PC-9 (cell line): ENCODE measurements around the gene CHST3. TPM values are rescaled to one million over a fixed set of nuclear protein-coding genes. Genes with fewer than 3 reads are reported as not detected.

ENCODE experiments used
- BruUV-seq: library from RNA; stranded (reverse); fragments of 400-500 nt; replicated peaks from 2 replicates; lab custom pipeline; 2021; lab: Mats Ljungman, UMichigan
- CTCF ChIA-PET: fragments of 300-600 bp; sonication (Branson Sonifier 250); formaldehyde crosslinking; loops from one replicate; lab custom pipeline; 2022; ENCODE audit warnings: antibody characterized with exemption; lab: Charles Lee
- POLR2A ChIA-PET: fragments of 300-600 bp; sonication (Branson Sonifier 250); formaldehyde crosslinking; loops from one replicate; lab custom pipeline; 2022; ENCODE audit warnings: antibody characterized with exemption; ENCODE audit not compliant: unreplicated experiment; lab: Charles Lee
- DNase-seq, 2 experiments: peaks; one replicate each; pipeline versions ENCODE4 v3.0.0 to v3.0.0-alpha.2; 2015 to 2022; ENCODE audit warnings: mixed read lengths in 1 of 2
- H2AFZ ChIP-seq: fragments of 200-600 bp; sonication (generic); 2 replicates; pipeline ENCODE4 v1.8.1; 2017; ENCODE audit warnings: antibody characterized with exemption
- H3F3A ChIP-seq: fragments of 200-600 bp; sonication (generic); 2 replicates; pipeline ENCODE4 v1.8.1; 2017; ENCODE audit warnings: antibody characterized with exemption, mild to moderate bottlenecking, low read depth; ENCODE audit not compliant: insufficient read depth
- H3K27ac ChIP-seq: fragments of 200-600 bp; sonication (generic); 2 replicates; pipeline ENCODE4 v1.6.1; 2016; ENCODE audit warnings: mixed run types
- H3K27me3 ChIP-seq: fragments of 200-600 bp; sonication (generic); 2 replicates; pipeline ENCODE4 v1.6.1; 2016; ENCODE audit warnings: low read depth, mixed run types; ENCODE audit not compliant: insufficient read depth
- H3K36me3 ChIP-seq: fragments of 200-600 bp; sonication (generic); 2 replicates; pipeline ENCODE4 v1.6.1; 2016; ENCODE audit warnings: low read depth, mixed run types
- H3K4me1 ChIP-seq: fragments of 200-600 bp; sonication (generic); replicated peaks from 2 replicates; pipeline ENCODE4 v1.6.1; 2016; ENCODE audit warnings: mixed run types; ENCODE audit not compliant: insufficient read depth
- H3K4me2 ChIP-seq: fragments of 200-600 bp; sonication (generic); 2 replicates; pipeline ENCODE4 v1.6.1; 2017; ENCODE audit warnings: mixed run types
- H3K4me3 ChIP-seq: fragments of 200-600 bp; sonication (generic); 2 replicates; pipeline ENCODE4 v1.6.1; 2016; ENCODE audit warnings: mixed run types
- H3K79me2 ChIP-seq: fragments of 200-600 bp; sonication (generic); 2 replicates; pipeline ENCODE4 v1.6.1; 2017; ENCODE audit warnings: low read depth, mixed run types
- H3K9me2 ChIP-seq: fragments of 200-600 bp; sonication (generic); 2 replicates; pipeline ENCODE4 v1.8.1; 2017; ENCODE audit warnings: mild to moderate bottlenecking; ENCODE audit not compliant: insufficient read depth
- H3K9me3 ChIP-seq: fragments of 200-600 bp; sonication (generic); 2 replicates; pipeline ENCODE4 v1.8.1; 2016; ENCODE audit warnings: low read depth; ENCODE audit not compliant: insufficient read depth
- H4K20me1 ChIP-seq: fragments of 200-600 bp; sonication (generic); 2 replicates; pipeline ENCODE4 v1.8.1; 2017; ENCODE audit not compliant: insufficient read depth
- CTCF ChIP-seq: fragments of 200-600 bp; sonication (generic); conservative IDR thresholded peaks from 2 replicates; pipeline ENCODE4 v1.6.1; 2017; ENCODE audit warnings: mixed run types, antibody characterized with exemption, mild to moderate bottlenecking, moderate library complexity
- EZH2 ChIP-seq: fragments of 200-600 bp; sonication (generic); IDR thresholded peaks from 2 replicates; pipeline ENCODE4 v1.8.0; 2017; ENCODE audit warnings: antibody characterized with exemption, low read depth
- intact Hi-C: fragments of 100-400 bp; cut with micrococcal nuclease; formaldehyde crosslinking; loops from one replicate; pipeline ENCODE4 v1.10.0; 2022; ENCODE audit not compliant: unreplicated experiment
- total RNA-seq: library from RNA; stranded (reverse); gene quantifications from 2 replicates; pipeline ENCODE4 v1.2.3, GENCODE V29; 2021

Gene CHST3
- total RNA-seq, 1 experiment from 2014 or later, result 23.3 TPM

- Histone ChIP-seq H3K79me2 (peaks cover 39% of the 10 kb centered on the region), H3F3A (peaks cover 36% of the 10 kb centered on the region), H3K4me1 (peaks cover 47% of the 10 kb centered on the region), H3K27ac (no peak overlapping the region), H4K20me1 (no peaks in the 10 kb centered on the region), H3K27me3 (no peaks in the 10 kb centered on the region), H2AFZ (no peak overlapping the region), H3K36me3 (no peaks in the 10 kb centered on the region), H3K4me2 (no peak overlapping the region), H3K4me3 (no peak overlapping the region), H3K9me2 (no peaks in the 10 kb centered on the region), H3K9me3 (no peaks in the 10 kb centered on the region)
- no TSS peak for BruUV-seq
- TF ChIP-seq EZH2 (no peak), CTCF (no peak)
- peak in 1 of 2 experiments; percentile 0 for DNase-seq
- intact Hi-C loops, result loop anchor here (5.0 kb wide), 2 partner anchors 69 to 244 kb away; partner anchors contain the start of genes ANAPC16 and ASCC1
- ChIA-PET POLR2A (interaction anchor here (0.6 kb wide), 1 partner anchor 33 kb away, joined by 4 read pairs; no protein-coding TSS in a partner anchor), CTCF (interaction anchor here (1.0 kb wide), 1 partner anchor 26 kb away, joined by 4 read pairs; no protein-coding TSS in a partner anchor)
These were observed 8.8 kb downstream of the CHST3 start for GRCh38 chr10:71972746-71973695.

GRCh38 chr10:71973777-71974488 is 9.7 kb downstream of the CHST3 start:
- POLR2A ChIA-PET, result interaction anchor here (0.6 to 1.7 kb wide), 3 partner anchors 22 to 32 kb away, joined by 4 to 12 read pairs (median 9); no protein-coding TSS in a partner anchor
- TF ChIP-seq CTCF, result no peak
- TF ChIP-seq EZH2, result no peak

More at GRCh38 chr10:71973777-71974488, 9.7 kb downstream of the CHST3 start:
- CTCF ChIA-PET, result interaction anchor here (0.5 to 1.3 kb wide), 6 partner anchors 13 to 364 kb away, joined by 3 to 7 read pairs (median 4); no protein-coding TSS in a partner anchor
- Histone ChIP-seq H3K27me3 (no peaks in the 10 kb centered on the region), H3K79me2 (peaks cover 35% of the 10 kb centered on the region), H3K4me2 (peak overlapping the region; percentile 41), H3K4me1 (peaks cover 38% of the 10 kb centered on the region), H3K36me3 (no peaks in the 10 kb centered on the region), H3K4me3 (no peak overlapping the region), H2AFZ (no peak overlapping the region), H3K27ac (peak overlapping the region; percentile 56), H3K9me2 (no peaks in the 10 kb centered on the region), H3K9me3 (no peaks in the 10 kb centered on the region), H4K20me1 (no peaks in the 10 kb centered on the region), H3F3A (peaks cover 30% of the 10 kb centered on the region)
- DNase-seq, result no peak
- intact Hi-C loops, result loop anchor here (1.0 to 5.0 kb wide), 5 partner anchors 24 to 243 kb away; partner anchors contain the start of genes ANAPC16 and ASCC1
- TSS peak; percentile 60 for BruUV-seq
